Measurements from ENCODE around the gene SERPINA5. TPM values are rescaled to one million over a fixed set of nuclear protein-coding genes. Genes with fewer than 3 reads are reported as not detected.
A peak's percentile ranks its signal among the peaks of the same experiment; 100 is the strongest.

The SERPINA5 gene
- total and polyA plus RNA-seq, 2 of the 13 experiments (the other 11 are each of a cell fraction or from before 2014, with no cell fraction given): 449 to 498 TPM

- no peak for TF ChIP-seq ZNF512B (CRISPR knock-in tag; IDR thresholded peaks at IDR 0.05; ENCODE audit: borderline replicate concordance)
- 0 out of 2 replicates have a peak, but pooled peaks have one; percentile 21 for TF ChIP-seq ARID5B (CRISPR knock-in tag; IDR thresholded peaks at IDR 0.05)
- no peak for TF ChIP-seq RERE (CRISPR knock-in tag; IDR thresholded peaks at IDR 0.05; ENCODE audit: low read depth)
- 0 out of 2 replicates have a peak, but pooled peaks have one; percentile 18 for TF ChIP-seq GATAD2A (CRISPR knock-in tag; IDR thresholded peaks at IDR 0.05)
- TF ChIP-seq JUND (CRISPR knock-in tag; IDR thresholded peaks at IDR 0.05): no peak
- TF ChIP-seq PHF21A (CRISPR knock-in tag; IDR thresholded peaks at IDR 0.05): peak; percentile 19; the same call in 1 of the 2 replicates
- TF ChIP-seq PATZ1 (CRISPR knock-in tag; IDR thresholded peaks at IDR 0.05): no peak
- TF ChIP-seq ZNF761 (CRISPR knock-in tag; conservative IDR thresholded peaks at IDR 0.05): no peak
- peak; percentile 33; the same call in 1 of the 2 replicates for TF ChIP-seq HNF1A (IDR thresholded peaks at IDR 0.05; ENCODE audit: low read depth)
- peak; percentile 39; the same call in 1 of the 2 replicates for TF ChIP-seq HNF1A (CRISPR knock-in tag; IDR thresholded peaks at IDR 0.05; ENCODE audit: borderline replicate concordance)
Measured at GRCh38 chr14:94564381-94564780, 16.8 kb upstream of the SERPINA5 start (continued).
